Caco-2 (cell line): ENCODE measurements around the gene AKR1C3. TPM values are rescaled to one million over a fixed set of nuclear protein-coding genes. Genes with fewer than 3 reads are reported as not detected.
"Not testable (repeated sequence)": the region's sequence is repeated elsewhere in the genome, so short reads cannot be mapped to it uniquely, and the experiment has no call there.

Experiments
- Bru-seq: library from RNA; stranded (reverse); fragments of 400-500 nt; gene quantifications from one replicate; lab custom pipeline; 2021; lab: Mats Ljungman, UMichigan
- BruChase-seq, 2 experiments: library from RNA; stranded (reverse); fragments of 400-500 nt; gene quantifications; one replicate each; lab custom pipeline; 2021; lab: Mats Ljungman, UMichigan
- BruUV-seq: library from RNA; stranded (reverse); fragments of 400-500 nt; replicated peaks from 2 replicates; lab custom pipeline; 2021; lab: Mats Ljungman, UMichigan
- CTCF ChIA-PET: fragments of 300-600 bp; sonication (Branson Sonifier 250); formaldehyde crosslinking; loops from one replicate; lab custom pipeline; 2022; ENCODE audit warnings: antibody characterized with exemption; lab: Charles Lee
- POLR2A ChIA-PET: fragments of 300-600 bp; sonication (Branson Sonifier 250); formaldehyde crosslinking; loops from one replicate; lab custom pipeline; 2022; ENCODE audit warnings: antibody characterized with exemption; lab: Charles Lee
- DNase-seq, 2 experiments: peaks; one replicate each; pipeline versions ENCODE4 v3.0.0 to v3.0.0-alpha.2; 2020 to 2022
- H3K27me3 ChIP-seq: replicated peaks from 2 replicates; pipeline ENCODE4 v1.6.0; 2011; ENCODE audit warnings: low read length; ENCODE audit not compliant: control insufficient read depth, insufficient read depth
- H3K36me3 ChIP-seq: 2 replicates; pipeline ENCODE4 v1.5.1; 2011; ENCODE audit warnings: low read length; ENCODE audit not compliant: control insufficient read depth, insufficient read depth
- H3K4me1 ChIP-seq: fragments of 250-450 bp; sonication (Bioruptor Pico); 2 replicates; pipeline ENCODE4 v1.5.1; 2020; ENCODE audit warnings: mild to moderate bottlenecking
- H3K4me3 ChIP-seq: 2 replicates; pipeline ENCODE4 v1.5.1; 2011; ENCODE audit warnings: low read depth, mild to moderate bottlenecking, control low read depth, low read length
- H3K9me3 ChIP-seq: fragments of 250-450 bp; sonication (Bioruptor Pico); 2 replicates; pipeline ENCODE4 v1.5.1; 2020; ENCODE audit warnings: mild to moderate bottlenecking, moderate library complexity
- H3K27ac Mint-ChIP-seq: one replicate; pipeline ENCODE4 v1.8.0; 2022; ENCODE audit warnings: mixed read lengths; ENCODE audit not compliant: unreplicated experiment
- H3K27me3 Mint-ChIP-seq: one replicate; pipeline ENCODE4 v1.8.0; 2022; ENCODE audit warnings: mixed read lengths; ENCODE audit not compliant: insufficient read depth, unreplicated experiment
- H3K36me3 Mint-ChIP-seq: one replicate; pipeline ENCODE4 v1.8.0; 2022; ENCODE audit warnings: mild to moderate bottlenecking, mixed read lengths; ENCODE audit not compliant: insufficient read depth, unreplicated experiment
- H3K4me1 Mint-ChIP-seq: one replicate; pipeline ENCODE4 v1.8.0; 2022; ENCODE audit warnings: low read depth, mixed read lengths; ENCODE audit not compliant: unreplicated experiment
- H3K4me3 Mint-ChIP-seq: one replicate; pipeline ENCODE4 v1.8.0; 2022; ENCODE audit warnings: mild to moderate bottlenecking, moderate library complexity, mixed read lengths; ENCODE audit not compliant: unreplicated experiment
- H3K9me3 Mint-ChIP-seq: one replicate; pipeline ENCODE4 v1.8.0; 2022; ENCODE audit warnings: mixed read lengths; ENCODE audit not compliant: unreplicated experiment
- intact Hi-C: fragments of 100-400 bp; cut with micrococcal nuclease; formaldehyde crosslinking; loops from one replicate; pipeline ENCODE4 v1.10.0; 2022; ENCODE audit not compliant: unreplicated experiment
- long read RNA-seq: library from polyadenylated mRNA; stranded (forward); transcript quantifications from one replicate; pipeline ENCODE4 v2.0.0, GENCODE V29; 2022
- total RNA-seq: library from RNA; stranded (reverse); gene quantifications from 2 replicates; pipeline ENCODE4 v1.2.3, GENCODE V29; 2022
- TF ChIP-seq, protein P1 (sequence below), 2 experiments: fragments of 200-600 bp in 1 of 2; IDR thresholded peaks; 1 replicate in 1 of 2; 2 replicates in 1 of 2; pipeline versions ENCODE4 v1.5.1 to v1.8.0; 2011 to 2022; ENCODE audit warnings: antibody characterized with exemption in 1 of 2, control low read depth in 1 of 2, inconsistent platforms in 1 of 2, low read depth in 1 of 2, low read length in 1 of 2, mild to moderate bottlenecking in 1 of 2, moderate library complexity in 1 of 2; ENCODE audit not compliant: insufficient read depth in 1 of 2, severe bottlenecking in 1 of 2, unreplicated experiment in 1 of 2

The AKR1C3 gene
- total RNA-seq (96.8 and 115 TPM in 2 replicates), Bru-seq, nascent RNA (percentile 52 among the genes with signal in this experiment), BruChase-seq, experiment 1, labeled RNA remaining after a 2-hour chase (percentile 52 among the genes with signal in this experiment), BruChase-seq, experiment 2, labeled RNA remaining after a 6-hour chase (percentile 65 among the genes with signal in this experiment)
- long read RNA-seq, transcript AKR1C3-201 (9 exons, 1,807 nt), result major isoform, 227 of 239 reads
- long read RNA-seq, partial matches to known transcripts, result 3 of 239 reads
- long read RNA-seq, other reads (novel, unspliced or antisense), result 6 of 239 reads

GRCh38 chr10:5094265-5095205 is at the start of gene AKR1C3:
AKR1C3 (plus strand) TSS chr10:5094414; CDS start chr10:5094445, 31 bp downstream.
- no peaks in the 10 kb centered on the region for H3K36me3 ChIP-seq
- Mint-ChIP-seq H3K9me3 (peaks cover 34% of the 10 kb centered on the region), H3K27ac (peak within 1 kb of the TSS; percentile 67), H3K36me3 (peaks cover 8% of the 10 kb centered on the region), H3K4me3 (peak within 1 kb of the TSS; percentile 73), H3K27me3 (no peaks in the 10 kb centered on the region), H3K4me1 (peaks cover 6% of the 10 kb centered on the region)
- ChIA-PET CTCF (interaction anchor here (0.6 to 1.3 kb wide), 3 partner anchors 139 to 339 kb away, joined by 3 to 7 read pairs (median 3); no protein-coding TSS in a partner anchor), POLR2A (no interaction called here)
- intact Hi-C loops, result loop anchor here (1.0 to 5.0 kb wide), 10 partner anchors 13 to 338 kb away; partner anchors contain the start of gene AKR1C4
- BruUV-seq, result TSS peak; percentile 73
- TF ChIP-seq, protein P1, sequence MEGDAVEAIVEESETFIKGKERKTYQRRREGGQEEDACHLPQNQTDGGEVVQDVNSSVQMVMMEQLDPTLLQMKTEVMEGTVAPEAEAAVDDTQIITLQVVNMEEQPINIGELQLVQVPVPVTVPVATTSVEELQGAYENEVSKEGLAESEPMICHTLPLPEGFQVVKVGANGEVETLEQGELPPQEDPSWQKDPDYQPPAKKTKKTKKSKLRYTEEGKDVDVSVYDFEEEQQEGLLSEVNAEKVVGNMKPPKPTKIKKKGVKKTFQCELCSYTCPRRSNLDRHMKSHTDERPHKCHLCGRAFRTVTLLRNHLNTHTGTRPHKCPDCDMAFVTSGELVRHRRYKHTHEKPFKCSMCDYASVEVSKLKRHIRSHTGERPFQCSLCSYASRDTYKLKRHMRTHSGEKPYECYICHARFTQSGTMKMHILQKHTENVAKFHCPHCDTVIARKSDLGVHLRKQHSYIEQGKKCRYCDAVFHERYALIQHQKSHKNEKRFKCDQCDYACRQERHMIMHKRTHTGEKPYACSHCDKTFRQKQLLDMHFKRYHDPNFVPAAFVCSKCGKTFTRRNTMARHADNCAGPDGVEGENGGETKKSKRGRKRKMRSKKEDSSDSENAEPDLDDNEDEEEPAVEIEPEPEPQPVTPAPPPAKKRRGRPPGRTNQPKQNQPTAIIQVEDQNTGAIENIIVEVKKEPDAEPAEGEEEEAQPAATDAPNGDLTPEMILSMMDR (IDR thresholded peaks at IDR 0.05; ENCODE audit: insufficient read depth in 1 of 2, low read depth in 1 of 2, low read length in 1 of 2, severe bottlenecking in 1 of 2, unreplicated experiment in 1 of 2), result peak; percentile 70 to 80
- peak within 1 kb of the TSS; percentile 47 for H3K4me3 ChIP-seq
- peaks cover 1% of the 10 kb centered on the region; the same call in 1 of the 2 replicates for H3K9me3 ChIP-seq
- peak in 1 of 2 experiments; percentile 57 for DNase-seq
- no peaks in the 10 kb centered on the region for H3K27me3 ChIP-seq
- peaks cover 9% of the 10 kb centered on the region for H3K4me1 ChIP-seq

DNA sequence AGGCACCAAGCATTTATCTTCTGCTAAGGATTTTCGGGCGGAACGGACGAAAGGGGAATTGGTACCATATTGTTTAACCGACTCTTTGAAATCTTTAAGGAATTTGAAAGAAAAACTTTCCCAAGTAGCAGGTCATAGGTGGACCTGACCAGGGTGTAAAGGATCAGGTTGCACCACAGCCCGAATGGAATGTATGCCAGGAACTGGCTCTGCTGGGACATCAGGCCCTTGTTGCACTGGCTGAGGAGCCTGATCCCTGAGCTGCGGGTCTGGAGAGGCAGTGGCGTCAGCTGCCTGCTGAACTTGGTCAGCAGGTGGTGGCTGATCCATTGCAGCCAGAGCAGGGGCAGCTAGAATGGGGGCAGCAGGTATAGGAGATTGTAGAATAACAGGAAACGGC is 49.1 kb upstream of the AKR1C3 start:
- H3K36me3 Mint-ChIP-seq, result no peaks in the 10 kb centered on the region
- TF ChIP-seq, protein P1 (IDR thresholded peaks at IDR 0.05; ENCODE audit: insufficient read depth in 1 of 2, low read depth in 1 of 2, low read length in 1 of 2, severe bottlenecking in 1 of 2, unreplicated experiment in 1 of 2), result no peak
- H3K4me1 ChIP-seq, result peaks cover 7% of the 10 kb centered on the region
- peaks cover 31% of the 10 kb centered on the region for H3K9me3 ChIP-seq
- no peaks in the 10 kb centered on the region for H3K27me3 ChIP-seq
- BruUV-seq, result no TSS peak
- peaks cover 44% of the 10 kb centered on the region for H3K9me3 Mint-ChIP-seq
- intact Hi-C loops, result no loop called here
- H3K36me3 ChIP-seq, result no peaks in the 10 kb centered on the region
- no peak overlapping the region for H3K27ac Mint-ChIP-seq
- POLR2A ChIA-PET, result no interaction called here
- CTCF ChIA-PET, result no interaction called here
- H3K4me3 ChIP-seq, result no peak overlapping the region
- DNase-seq, result peak in 1 of 2 experiments; percentile 13
- no peak overlapping the region for H3K4me3 Mint-ChIP-seq
- peaks cover 18% of the 10 kb centered on the region for H3K4me1 Mint-ChIP-seq
- no peaks in the 10 kb centered on the region for H3K27me3 Mint-ChIP-seq

- Histone ChIP-seq H3K4me3 (no peak overlapping the region), H3K27me3 (no peaks in the 10 kb centered on the region), H3K4me1 (peaks cover 7% of the 10 kb centered on the region), H3K9me3 (peaks cover 22% of the 10 kb centered on the region), H3K36me3 (no peaks in the 10 kb centered on the region)
- H3K27me3 Mint-ChIP-seq, result no peaks in the 10 kb centered on the region
- H3K4me3 Mint-ChIP-seq, result no peak overlapping the region
- H3K27ac Mint-ChIP-seq, result no peak overlapping the region
- no peak for DNase-seq
- no peaks in the 10 kb centered on the region for H3K36me3 Mint-ChIP-seq
- ChIA-PET POLR2A (no interaction called here), CTCF (no interaction called here)
- BruUV-seq, result no TSS peak
- TF ChIP-seq, protein P1 (IDR thresholded peaks at IDR 0.05; ENCODE audit: insufficient read depth in 1 of 2, low read depth in 1 of 2, low read length in 1 of 2, severe bottlenecking in 1 of 2, unreplicated experiment in 1 of 2), result no peak
- intact Hi-C loops, result no loop called here
- peaks cover 11% of the 10 kb centered on the region for H3K4me1 Mint-ChIP-seq
- H3K9me3 Mint-ChIP-seq, result peaks cover 37% of the 10 kb centered on the region
Observed at GRCh38 chr10:5046410-5046809, 47.8 kb upstream of the AKR1C3 start.

GRCh38 chr10:5047055-5047454 is 47.2 kb upstream of the AKR1C3 start:
- BruUV-seq, H3K36me3 Mint-ChIP-seq, H3K4me3 Mint-ChIP-seq, H3K4me3 ChIP-seq, intact Hi-C loops, H3K27ac Mint-ChIP-seq, POLR2A ChIA-PET, H3K4me1 ChIP-seq, DNase-seq, H3K27me3 ChIP-seq, H3K36me3 ChIP-seq, H3K27me3 Mint-ChIP-seq, H3K4me1 Mint-ChIP-seq: not testable (repeated sequence)
- peaks cover 19% of the 10 kb centered on the region for H3K9me3 ChIP-seq
- CTCF ChIA-PET, result interaction anchor here (0.6 kb wide), 1 partner anchor 23 kb away, joined by 3 read pairs; no protein-coding TSS in a partner anchor
- peaks cover 31% of the 10 kb centered on the region for H3K9me3 Mint-ChIP-seq
